ENCODE data around the gene SCO2. TPM values are rescaled to one million over a fixed set of nuclear protein-coding genes. Genes with fewer than 3 reads are reported as not detected.

Gene SCO2
- total and polyA plus RNA-seq, 2 of the 13 experiments (the other 11 are each of a cell fraction or from before 2014, with no cell fraction given) = 0.32 to 3.7 TPM

DNA sequence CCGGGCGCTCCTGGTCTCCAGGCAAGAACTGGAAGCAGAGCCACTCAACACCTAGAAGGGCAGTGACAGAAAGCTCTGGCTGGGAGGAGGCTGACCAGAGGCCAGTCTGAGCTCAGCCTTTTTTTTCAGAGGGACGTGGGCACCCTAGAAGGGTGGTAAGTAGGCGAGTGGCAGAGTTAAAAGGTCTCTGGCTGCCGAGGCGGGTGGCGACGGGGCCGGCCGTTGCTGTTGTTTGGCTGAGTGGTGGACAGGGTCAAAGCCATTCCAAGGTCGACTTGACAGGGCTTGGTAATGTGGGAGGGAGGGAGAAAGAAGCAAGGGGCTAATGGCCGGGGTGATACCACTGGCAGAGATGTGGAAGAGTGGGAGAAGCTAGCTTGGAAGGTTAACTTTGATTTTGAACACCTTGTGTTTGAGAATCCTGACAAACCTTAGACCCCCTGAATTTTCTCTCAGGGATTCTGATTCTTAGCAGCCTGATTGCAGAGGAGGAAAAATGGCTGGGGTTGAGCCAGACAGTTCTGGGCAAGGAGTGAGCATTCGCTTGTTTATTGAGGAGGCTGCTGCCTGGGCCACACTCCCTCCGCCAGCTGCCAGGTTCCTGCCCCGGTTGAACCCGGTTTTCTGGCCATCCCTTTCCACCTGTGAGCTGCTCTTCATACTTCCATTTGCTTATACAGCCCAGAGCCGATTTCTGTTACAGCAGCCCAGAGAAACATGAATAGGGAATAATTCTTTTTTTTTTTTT, 38.2 kb upstream of the SCO2 start:
- intact Hi-C loops (cut with micrococcal nuclease; ENCODE audit: unreplicated experiment) = loop anchor here (5.0 kb wide), 1 partner anchor 36 kb away; the partner anchor contains the start of gene SCO2
- Histone ChIP-seq H2AFZ (ENCODE audit: low read length) (no peak overlapping the region), H3K9ac (ENCODE audit: insufficient read depth, low read depth, low read length) (peak overlapping the region; percentile 64), H3K4me3 (replicated peaks in 1 of 3; ENCODE audit: insufficient read depth in 1 of 3, low read depth in 2 of 3, low read length in 3 of 3) (peak overlapping the region; percentile 68 to 85 (median 71)), H4K20me1 (ENCODE audit: insufficient read depth, low read length) (no peaks in the 10 kb centered on the region), H3K9me3 (ENCODE audit: low read length) (no peaks in the 10 kb centered on the region), H3K4me2 (ENCODE audit: low read depth, low read length) (peak overlapping the region; percentile 89), H3K27me3 (ENCODE audit: control insufficient read depth in 1 of 2, insufficient read depth in 2 of 2, low read length in 2 of 2) (peaks cover 0 to 16% of the 10 kb centered on the region in 2 experiments; a peak in 1 of 5 replicates), H3K4me1 (ENCODE audit: insufficient read depth, low read length) (peaks cover 21% of the 10 kb centered on the region), H3K79me2 (ENCODE audit: insufficient read depth, low read length) (no peaks in the 10 kb centered on the region), H3K36me3 (replicated peaks in 1 of 2; ENCODE audit: control insufficient read depth in 1 of 2, insufficient read depth in 2 of 2, low read length in 2 of 2) (no peaks in the 10 kb centered on the region), H3K27ac (ENCODE audit: extremely low read length, insufficient read depth, low read length) (peak overlapping the region; percentile 55)
- ATAC-seq = peak; percentile 65
- peak; percentile 34 for DNase-seq (ENCODE audit: low spot score)
- ChIA-PET POLR2A (interaction anchor here (1.0 to 2.9 kb wide), 16 partner anchors 14 to 320 kb away, joined by 3 to 36 read pairs (median 6); partner anchors contain the start of genes CHKB, CPT1B, KLHDC7B and LMF2), CTCF (ENCODE audit: low intra/inter-chr PET ratio, low total read pairs) (no interaction called here)
- WGBS (ENCODE audit: low lambda C conversion rate) = 7% methylated on average over 17 of the region's 17 CpGs
- no peak for FAIRE-seq
- in situ Hi-C loops (cut with HindIII; ENCODE audit: extremely low pct_ligation_motif_present, low pct_unique_long_range_greater_than_20kb) = no loop called here
- BruUV-seq (replicated peaks) = no TSS peak
- TF ChIP-seq ZNF660 (CRISPR knock-in tag; IDR thresholded peaks at IDR 0.05; ENCODE audit: borderline replicate concordance, low read depth) = no peak
- TF ChIP-seq KDM4B (CRISPR knock-in tag; IDR thresholded peaks at IDR 0.05) = no peak
- TF ChIP-seq ZNF333 (CRISPR knock-in tag; IDR thresholded peaks at IDR 0.05; ENCODE audit: borderline replicate concordance) = 0 out of 2 replicates have a peak, but pooled peaks have one; percentile 55
- 0 out of 2 replicates have a peak, but pooled peaks have one; percentile 5 for TF ChIP-seq ZSCAN21 (CRISPR knock-in tag; IDR thresholded peaks at IDR 0.05; ENCODE audit: borderline replicate concordance)
- no peak for TF ChIP-seq ZNF616 (CRISPR knock-in tag; IDR thresholded peaks at IDR 0.05; ENCODE audit: low read depth)
- no peak for TF ChIP-seq ZNF263 (CRISPR knock-in tag; IDR thresholded peaks at IDR 0.05)
- no peak for TF ChIP-seq NFIB (CRISPR knock-in tag; IDR thresholded peaks at IDR 0.05; ENCODE audit: borderline replicate concordance)
- TF ChIP-seq, protein P1, sequence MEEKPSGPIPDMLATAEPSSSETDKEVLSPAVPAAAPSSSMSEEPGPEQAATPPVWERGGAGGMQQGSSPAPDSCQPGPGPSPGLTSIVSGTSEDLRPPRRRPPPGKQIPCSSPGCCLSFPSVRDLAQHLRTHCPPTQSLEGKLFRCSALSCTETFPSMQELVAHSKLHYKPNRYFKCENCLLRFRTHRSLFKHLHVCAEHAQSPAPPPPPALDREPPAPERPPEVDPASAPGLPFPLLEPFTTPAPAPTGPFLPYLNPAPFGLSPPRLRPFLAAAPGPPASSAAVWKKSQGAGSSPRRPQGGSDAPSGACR (CRISPR knock-in tag; IDR thresholded peaks at IDR 0.05) = no peak
- TF ChIP-seq, protein P2, sequence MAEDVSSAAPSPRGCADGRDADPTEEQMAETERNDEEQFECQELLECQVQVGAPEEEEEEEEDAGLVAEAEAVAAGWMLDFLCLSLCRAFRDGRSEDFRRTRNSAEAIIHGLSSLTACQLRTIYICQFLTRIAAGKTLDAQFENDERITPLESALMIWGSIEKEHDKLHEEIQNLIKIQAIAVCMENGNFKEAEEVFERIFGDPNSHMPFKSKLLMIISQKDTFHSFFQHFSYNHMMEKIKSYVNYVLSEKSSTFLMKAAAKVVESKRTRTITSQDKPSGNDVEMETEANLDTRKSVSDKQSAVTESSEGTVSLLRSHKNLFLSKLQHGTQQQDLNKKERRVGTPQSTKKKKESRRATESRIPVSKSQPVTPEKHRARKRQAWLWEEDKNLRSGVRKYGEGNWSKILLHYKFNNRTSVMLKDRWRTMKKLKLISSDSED (CRISPR knock-in tag; IDR thresholded peaks at IDR 0.05) = no peak
- peak; percentile 46; the same call in 1 of the 2 replicates for TF ChIP-seq ESRRA (CRISPR knock-in tag; IDR thresholded peaks at IDR 0.05; ENCODE audit: low read depth)
- TF ChIP-seq RAD51 (IDR thresholded peaks at IDR 0.05; ENCODE audit: borderline replicate concordance) = no peak
- TF ChIP-seq ZNF775 (CRISPR knock-in tag; IDR thresholded peaks at IDR 0.05; ENCODE audit: borderline replicate concordance) = no peak
- TF ChIP-seq ZNF75D (CRISPR knock-in tag; IDR thresholded peaks at IDR 0.05; ENCODE audit: borderline replicate concordance) = no peak
- no peak for TF ChIP-seq ZNF747 (CRISPR knock-in tag; IDR thresholded peaks at IDR 0.05; ENCODE audit: borderline replicate concordance)
- no peak for TF ChIP-seq GTF2F1 (IDR thresholded peaks at IDR 0.05; ENCODE audit: low read length)
- peak; percentile 60 for TF ChIP-seq SKI (IDR thresholded peaks at IDR 0.05; ENCODE audit: partially characterized antibody)
- TF ChIP-seq, protein P3, sequence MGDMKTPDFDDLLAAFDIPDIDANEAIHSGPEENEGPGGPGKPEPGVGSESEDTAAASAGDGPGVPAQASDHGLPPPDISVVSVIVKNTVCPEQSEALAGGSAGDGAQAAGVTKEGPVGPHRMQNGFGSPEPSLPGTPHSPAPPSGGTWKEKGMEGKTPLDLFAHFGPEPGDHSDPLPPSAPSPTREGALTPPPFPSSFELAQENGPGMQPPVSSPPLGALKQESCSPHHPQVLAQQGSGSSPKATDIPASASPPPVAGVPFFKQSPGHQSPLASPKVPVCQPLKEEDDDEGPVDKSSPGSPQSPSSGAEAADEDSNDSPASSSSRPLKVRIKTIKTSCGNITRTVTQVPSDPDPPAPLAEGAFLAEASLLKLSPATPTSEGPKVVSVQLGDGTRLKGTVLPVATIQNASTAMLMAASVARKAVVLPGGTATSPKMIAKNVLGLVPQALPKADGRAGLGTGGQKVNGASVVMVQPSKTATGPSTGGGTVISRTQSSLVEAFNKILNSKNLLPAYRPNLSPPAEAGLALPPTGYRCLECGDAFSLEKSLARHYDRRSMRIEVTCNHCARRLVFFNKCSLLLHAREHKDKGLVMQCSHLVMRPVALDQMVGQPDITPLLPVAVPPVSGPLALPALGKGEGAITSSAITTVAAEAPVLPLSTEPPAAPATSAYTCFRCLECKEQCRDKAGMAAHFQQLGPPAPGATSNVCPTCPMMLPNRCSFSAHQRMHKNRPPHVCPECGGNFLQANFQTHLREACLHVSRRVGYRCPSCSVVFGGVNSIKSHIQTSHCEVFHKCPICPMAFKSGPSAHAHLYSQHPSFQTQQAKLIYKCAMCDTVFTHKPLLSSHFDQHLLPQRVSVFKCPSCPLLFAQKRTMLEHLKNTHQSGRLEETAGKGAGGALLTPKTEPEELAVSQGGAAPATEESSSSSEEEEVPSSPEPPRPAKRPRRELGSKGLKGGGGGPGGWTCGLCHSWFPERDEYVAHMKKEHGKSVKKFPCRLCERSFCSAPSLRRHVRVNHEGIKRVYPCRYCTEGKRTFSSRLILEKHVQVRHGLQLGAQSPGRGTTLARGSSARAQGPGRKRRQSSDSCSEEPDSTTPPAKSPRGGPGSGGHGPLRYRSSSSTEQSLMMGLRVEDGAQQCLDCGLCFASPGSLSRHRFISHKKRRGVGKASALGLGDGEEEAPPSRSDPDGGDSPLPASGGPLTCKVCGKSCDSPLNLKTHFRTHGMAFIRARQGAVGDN (CRISPR knock-in tag; IDR thresholded peaks at IDR 0.05) = peak; percentile 43; the same call in 1 of the 2 replicates
- TF ChIP-seq ZNF572 (CRISPR knock-in tag; IDR thresholded peaks at IDR 0.05) = 0 out of 2 replicates have a peak, but pooled peaks have one; percentile 10

Measured in HepG2 (cell line).